GM18508 (cell line): Measurements from ENCODE around the gene AK4.

Experiments
- ATAC-seq: cut with Tn5 transposase; IDR thresholded peaks from one replicate; pipeline ENCODE4 v1.9.1; 2021; ENCODE audit warnings: moderate number of reproducible peaks; ENCODE audit not compliant: insufficient read depth, unreplicated experiment

Gene AK4

DNA sequence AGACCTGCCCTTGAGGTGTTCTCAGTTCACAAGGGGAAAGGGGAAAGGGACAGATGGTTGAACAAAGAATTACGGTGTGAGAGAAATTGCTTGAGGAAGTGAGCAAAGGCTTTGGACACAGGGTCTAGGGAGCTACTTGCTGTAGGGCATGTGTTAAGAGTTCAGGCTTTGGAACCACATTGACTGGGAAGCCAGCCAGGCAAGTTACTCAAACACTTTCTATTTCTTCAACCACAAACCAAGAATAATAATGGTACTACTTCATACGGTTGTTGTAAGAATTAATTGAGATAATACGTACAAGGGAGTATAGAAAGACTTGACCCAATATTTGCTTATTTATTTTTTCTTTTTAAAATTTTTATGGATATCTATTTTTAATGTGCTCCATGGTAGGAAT lies 26.6 kb downstream of the AK4 start:
- ATAC-seq, result no peak

- no peak for ATAC-seq
These were observed 27.4 kb downstream of the AK4 start for GRCh38 chr1:65175171-65176055.

GRCh38 chr1:65176056-65176450 lies 28.1 kb downstream of the AK4 start:
- no peak for ATAC-seq

GRCh38 chr1:65176591-65176990 lies 28.6 kb downstream of the AK4 start:
- ATAC-seq, result no peak

DNA sequence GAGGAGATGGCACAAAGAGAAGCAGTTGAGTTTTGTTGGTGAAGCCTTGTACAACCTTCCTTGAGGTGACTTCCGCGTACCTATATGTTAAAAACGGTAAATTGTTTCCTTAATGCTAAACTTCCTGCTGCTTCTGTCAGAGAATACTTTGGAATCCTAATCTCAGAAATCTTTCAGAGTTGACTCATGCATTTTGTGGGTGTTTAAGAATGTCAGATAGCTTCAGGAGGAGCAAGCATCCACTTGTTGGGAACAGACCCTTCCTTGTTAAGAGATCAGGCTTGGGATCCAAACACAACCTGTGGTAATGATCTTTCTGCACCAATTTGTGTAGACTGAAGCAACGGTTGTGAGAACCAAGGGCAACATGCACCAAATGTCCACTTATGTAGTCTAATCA lies 29.5 kb downstream of the AK4 start:
- no peak for ATAC-seq

DNA sequence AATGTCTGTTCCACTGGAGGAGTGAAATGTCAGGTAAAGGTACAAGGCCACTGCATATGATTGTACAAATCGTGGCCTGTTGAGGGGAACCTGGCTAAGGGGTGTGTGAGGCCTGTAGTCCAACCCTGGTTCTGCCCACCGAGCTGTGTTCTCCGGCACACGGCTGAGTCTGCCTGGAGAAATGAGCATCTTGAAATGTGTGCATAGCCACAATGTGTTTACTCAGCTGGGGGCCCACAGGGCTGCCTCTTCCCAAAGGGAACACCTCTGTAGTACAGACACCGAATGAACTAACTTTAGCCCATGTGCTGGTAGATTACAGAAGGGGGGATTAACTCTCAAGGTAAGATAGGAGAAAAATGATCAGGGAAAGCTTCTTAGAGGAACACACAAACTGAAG lies 30.2 kb downstream of the AK4 start:
- ATAC-seq, result no peak

DNA sequence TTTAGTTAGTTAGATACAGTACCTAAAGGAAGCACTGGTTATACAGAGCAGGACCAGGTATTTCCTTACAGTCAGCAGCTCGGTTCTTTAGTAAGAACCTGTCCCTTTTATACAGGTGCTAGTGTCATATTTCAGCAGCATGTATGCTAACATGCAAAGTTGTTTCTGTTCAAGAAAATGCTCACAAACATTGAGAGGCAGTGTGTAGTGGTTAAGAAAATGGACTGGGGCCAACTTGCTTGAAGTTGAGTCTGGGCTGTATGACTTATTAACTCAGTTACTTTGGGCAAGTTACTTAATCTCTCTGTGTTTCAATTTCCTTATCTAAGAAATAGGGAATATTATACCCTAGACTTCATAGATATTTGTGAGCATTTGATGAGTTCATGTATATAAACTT lies 31.1 kb downstream of the AK4 start:
- no peak for ATAC-seq

DNA sequence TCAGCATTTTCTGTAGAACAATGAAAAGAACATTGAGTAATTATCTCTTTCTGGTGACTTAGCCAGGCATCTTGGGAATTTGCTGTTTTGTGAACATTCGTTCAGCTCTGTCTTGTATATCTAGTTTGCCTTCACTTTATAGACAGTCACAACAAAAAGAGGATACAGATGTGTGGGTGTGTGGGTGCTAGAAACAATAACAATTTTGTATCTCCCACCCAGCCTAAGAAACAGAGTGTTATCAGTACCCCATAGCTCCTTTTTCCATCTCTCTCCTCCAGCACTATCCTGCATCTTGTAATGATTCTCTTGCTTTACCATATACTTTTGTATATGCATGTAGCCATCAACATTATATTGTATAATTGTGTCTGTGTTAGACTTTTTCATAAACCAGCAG lies 33.0 kb downstream of the AK4 start:
- no peak for ATAC-seq

- no peak for ATAC-seq
These were observed 34.8 kb downstream of the AK4 start for GRCh38 chr1:65182658-65183268.

- no peak for ATAC-seq
These were observed 41.6 kb downstream of the AK4 start for GRCh38 chr1:65189576-65190115.

GRCh38 chr1:65190229-65190628 lies 42.2 kb downstream of the AK4 start:
- no peak for ATAC-seq

DNA sequence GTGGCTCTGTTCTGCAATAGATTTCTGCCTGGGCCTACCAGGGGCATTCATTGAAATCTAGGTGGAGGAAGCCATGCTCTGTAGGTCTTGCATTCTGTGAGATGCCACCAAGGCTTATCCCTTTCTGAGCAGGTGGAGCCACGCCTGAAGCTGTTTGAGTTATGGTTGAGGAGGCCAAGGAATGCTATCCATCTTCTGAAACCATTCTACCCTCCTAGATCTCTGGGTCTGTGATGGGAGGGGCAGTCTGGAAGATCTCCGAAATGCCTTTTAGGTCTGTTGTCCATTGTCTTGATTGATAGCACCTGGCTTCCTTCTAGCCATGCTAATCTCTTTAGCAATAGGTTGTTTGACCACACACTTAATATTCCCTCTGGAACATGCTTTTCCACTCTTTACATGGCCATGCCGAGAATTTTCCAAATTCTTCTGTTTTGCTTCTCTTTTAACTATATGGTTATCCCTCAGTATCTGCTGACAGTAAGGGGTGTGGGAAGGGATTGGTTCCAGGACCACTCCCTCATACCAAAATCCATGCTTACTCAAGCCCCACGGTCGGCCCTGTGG lies 45.2 kb downstream of the AK4 start:
- ATAC-seq, result no peak

DNA sequence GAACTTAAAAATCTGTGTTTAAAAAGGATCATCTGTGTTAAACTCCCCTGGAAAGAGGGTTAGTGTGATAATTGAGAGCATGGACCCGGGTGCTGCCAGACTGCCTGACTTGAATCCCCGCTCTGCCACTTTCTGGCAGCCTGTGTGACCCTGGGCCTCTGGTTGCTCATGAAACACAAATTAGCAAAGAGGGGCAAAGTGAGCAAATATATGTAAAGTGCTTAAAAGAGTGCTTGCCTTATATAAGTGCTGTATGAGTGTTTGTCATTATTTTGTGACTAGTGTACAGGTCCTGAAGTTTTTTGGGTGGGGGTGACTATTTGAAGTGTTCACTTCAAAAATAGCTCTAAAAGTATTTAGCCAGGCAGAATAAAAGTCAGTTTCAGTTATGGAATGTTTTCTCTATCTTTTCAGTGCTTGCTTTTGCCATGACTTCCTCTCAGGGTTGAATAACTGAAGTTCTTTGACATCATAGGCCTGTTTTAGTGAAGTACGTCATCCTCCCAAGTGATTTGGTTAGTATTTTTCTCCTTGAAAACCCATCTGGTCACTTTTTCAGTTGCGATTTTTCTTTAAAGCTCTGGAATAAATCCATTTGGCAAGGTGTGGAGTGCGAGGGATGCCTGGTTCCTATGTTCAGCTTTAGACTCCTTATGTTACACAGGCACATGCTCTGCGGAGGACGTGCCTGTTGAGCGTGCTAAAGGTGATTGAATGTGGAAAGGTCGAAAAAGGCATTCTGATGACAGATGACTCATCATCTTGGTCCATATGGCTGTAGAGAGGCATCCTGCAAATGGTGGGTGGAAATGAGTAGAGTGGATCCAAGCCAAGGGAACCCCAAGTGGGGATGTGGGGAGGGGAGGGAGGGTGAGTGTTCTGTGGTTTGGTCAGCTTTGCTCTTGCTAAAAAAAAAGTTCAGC lies 47.8 kb downstream of the AK4 start:
- ATAC-seq, result no peak

GRCh38 chr1:65196926-65197325 lies 48.9 kb downstream of the AK4 start:
- no peak for ATAC-seq

- ATAC-seq, result no peak
These were observed 49.6 kb downstream of the AK4 start for GRCh38 chr1:65197636-65198035.

DNA sequence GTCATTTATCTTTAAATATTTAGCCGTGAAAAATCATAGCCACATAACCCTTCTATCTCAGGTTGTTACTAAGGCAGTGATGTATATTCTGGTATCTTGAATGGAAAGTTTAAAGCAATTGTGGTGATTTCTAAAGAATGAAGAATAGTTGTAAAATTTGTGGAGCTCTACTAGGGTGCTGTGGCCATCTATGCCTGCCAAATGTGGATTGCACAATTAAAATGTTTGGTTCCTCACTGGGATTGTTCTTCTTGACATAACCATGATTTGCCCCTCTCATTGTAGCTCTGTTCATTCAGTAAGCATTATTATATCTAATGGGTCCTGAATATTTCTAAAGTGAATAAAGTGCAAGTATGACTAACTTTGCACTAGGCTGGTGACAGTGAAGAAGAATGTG lies 50.1 kb downstream of the AK4 start:
- ATAC-seq, result no peak

GRCh38 chr1:65200411-65200810 lies 52.4 kb downstream of the AK4 start:
- ATAC-seq, result no peak

GRCh38 chr1:65206836-65207235 lies 58.8 kb downstream of the AK4 start:
- ATAC-seq, result no peak

DNA sequence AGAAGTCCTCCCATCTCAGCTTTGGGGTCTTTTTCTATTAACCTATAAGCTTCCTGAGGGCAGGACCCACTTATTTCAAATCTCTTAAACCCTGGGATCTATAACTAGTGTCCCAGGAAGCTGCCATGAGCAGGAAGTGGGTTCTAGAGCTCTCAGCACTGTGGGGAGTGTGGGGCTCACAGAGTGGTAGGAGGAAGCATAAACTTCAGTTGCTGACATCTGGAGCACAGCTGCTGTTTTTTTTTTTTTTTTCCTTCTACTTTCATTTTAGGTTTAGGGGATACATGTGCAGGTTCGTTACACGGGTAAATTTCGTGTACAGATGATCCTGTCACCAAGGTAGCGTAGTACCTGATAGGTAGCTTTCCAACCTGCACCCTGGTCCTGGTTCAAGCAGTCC lies 59.3 kb downstream of the AK4 start:
- ATAC-seq, result peak; percentile 53

DNA sequence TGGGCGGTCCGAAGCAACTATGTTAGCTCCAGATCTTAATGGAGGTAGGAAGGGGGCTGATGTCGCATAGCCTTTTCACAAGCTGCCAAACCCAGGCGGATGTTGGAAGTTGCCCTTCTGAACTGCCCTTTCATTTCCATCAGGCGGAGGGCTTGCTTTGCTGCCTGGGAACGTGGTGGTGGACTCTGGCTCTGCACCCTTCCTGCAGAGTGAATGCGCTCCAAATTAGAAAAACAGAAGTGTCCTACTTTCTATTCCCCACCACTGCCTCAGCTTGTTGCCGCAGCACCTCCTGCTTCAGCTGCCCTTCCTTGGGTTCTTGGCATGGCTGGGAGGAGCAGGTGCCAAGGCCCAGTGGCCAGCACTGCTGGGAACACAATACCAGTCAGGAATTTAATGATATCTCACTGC lies 60.6 kb downstream of the AK4 start:
- no peak for ATAC-seq
